Diencephalon (tissue), 1 donor: ENCODE results near the gene FAM236A. TPM values are rescaled to one million over a fixed set of nuclear protein-coding genes. Genes with fewer than 3 reads are reported as not detected.

ENCODE experiments used
- total RNA-seq: library from RNA; depleted of rRNA; stranded (reverse); fragments of >200 nt; gene quantifications from one replicate; pipeline ENCODE4 v1.2.3, GENCODE V29; 2014

FAM236A gene
- total RNA-seq = not detected

GRCh38 chrX:72937906-72938305 lies at the start of gene FAM236A:
Gene FAM236A, plus strand, starts transcription at chrX:72938206. Its CDS starts 57 bp downstream, at chrX:72938263.

GRCh38 chrX:72912315-72912714 lies 25.7 kb upstream of the FAM236A start, which contains the start of gene FAM236C:
Gene FAM236C, plus strand, starts transcription at chrX:72912615. Its CDS starts 100 bp downstream, at chrX:72912715.

GRCh38 chrX:72943819-72944169 lies 5.8 kb downstream of the FAM236A start, which contains the start of gene DMRTC1:
Gene DMRTC1, minus strand, starts transcription at chrX:72943837. Its CDS starts 68,143 bp downstream, at chrX:72875694.

Other genes starting within 250 kb of the FAM236A start
- gene PHKA1, start 223.9 kb upstream of the FAM236A start, total RNA-seq = 5.1 TPM
- 2.5 TPM for gene DMRTC1B, start 161.3 kb upstream of the FAM236A start, total RNA-seq
- not detected for gene FAM236B, start 155.5 kb upstream of the FAM236A start, total RNA-seq
- not detected for gene FAM236D, start 130.0 kb upstream of the FAM236A start, total RNA-seq
- not detected for gene FAM236C, start 25.6 kb upstream of the FAM236A start, total RNA-seq
- 0.46 TPM for gene DMRTC1, start 5.6 kb downstream of the FAM236A start, total RNA-seq
- 0.92 TPM for gene PABPC1L2B, start 64.7 kb downstream of the FAM236A start, total RNA-seq
- gene PABPC1L2A, start 141.3 kb downstream of the FAM236A start, total RNA-seq = 3.0 TPM